G401.6 (cell line): ENCODE results near the gene SHMT1.
"Not testable (repeated sequence)": the region's sequence is repeated elsewhere in the genome, so short reads cannot be mapped to it uniquely, and the experiment has no call there.

Source experiments
- FAIRE-seq: peaks from 2 replicates; lab custom pipeline; 2012; peaks lifted over from hg19 to GRCh38; lab: Jason Lieb, UNC

Gene SHMT1

DNA sequence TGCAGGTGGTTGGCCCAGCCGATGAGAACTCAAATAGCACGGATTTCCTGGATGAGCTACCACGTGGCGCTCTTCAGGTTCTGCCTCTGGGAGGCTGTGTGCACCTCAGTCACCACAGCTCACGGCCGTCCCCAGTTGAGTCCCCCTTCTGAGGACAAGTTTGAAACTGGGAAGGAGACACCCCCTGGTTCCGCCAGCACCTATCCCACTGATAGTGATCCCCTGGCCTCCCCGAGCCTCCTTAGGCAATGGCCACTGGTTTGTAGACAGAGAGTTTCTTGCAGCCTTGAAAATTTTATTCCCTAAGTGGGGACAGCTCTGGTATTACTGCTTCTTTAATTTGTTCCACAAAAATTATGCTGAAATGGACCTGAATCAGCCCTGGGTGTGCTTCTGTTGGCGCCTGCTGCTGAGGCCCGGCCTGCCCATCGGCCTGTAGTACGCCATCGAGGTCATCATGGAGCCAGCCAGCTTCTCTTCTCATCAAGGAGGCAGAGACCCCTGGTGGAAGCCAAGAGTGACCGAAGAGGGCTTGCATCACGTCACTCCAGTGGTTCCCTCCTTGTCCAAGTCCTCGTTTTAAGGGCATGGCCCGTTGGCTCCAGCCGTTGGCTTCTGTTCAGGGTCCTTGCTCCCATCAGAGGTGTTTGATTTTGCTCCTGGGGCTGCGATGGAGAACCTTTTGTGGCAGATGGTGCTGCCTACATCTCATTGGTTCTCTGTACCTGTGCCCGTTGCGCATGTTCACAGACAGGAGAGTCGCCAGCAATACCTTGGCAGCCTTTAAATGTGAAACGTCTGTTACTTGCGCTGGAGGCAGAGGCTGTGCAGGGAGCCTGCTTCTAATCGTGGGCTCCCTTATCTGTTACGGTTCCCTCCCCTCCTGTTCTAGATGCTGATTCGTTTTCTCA, 39.0 kb downstream of the SHMT1 start:
- no peak for FAIRE-seq

DNA sequence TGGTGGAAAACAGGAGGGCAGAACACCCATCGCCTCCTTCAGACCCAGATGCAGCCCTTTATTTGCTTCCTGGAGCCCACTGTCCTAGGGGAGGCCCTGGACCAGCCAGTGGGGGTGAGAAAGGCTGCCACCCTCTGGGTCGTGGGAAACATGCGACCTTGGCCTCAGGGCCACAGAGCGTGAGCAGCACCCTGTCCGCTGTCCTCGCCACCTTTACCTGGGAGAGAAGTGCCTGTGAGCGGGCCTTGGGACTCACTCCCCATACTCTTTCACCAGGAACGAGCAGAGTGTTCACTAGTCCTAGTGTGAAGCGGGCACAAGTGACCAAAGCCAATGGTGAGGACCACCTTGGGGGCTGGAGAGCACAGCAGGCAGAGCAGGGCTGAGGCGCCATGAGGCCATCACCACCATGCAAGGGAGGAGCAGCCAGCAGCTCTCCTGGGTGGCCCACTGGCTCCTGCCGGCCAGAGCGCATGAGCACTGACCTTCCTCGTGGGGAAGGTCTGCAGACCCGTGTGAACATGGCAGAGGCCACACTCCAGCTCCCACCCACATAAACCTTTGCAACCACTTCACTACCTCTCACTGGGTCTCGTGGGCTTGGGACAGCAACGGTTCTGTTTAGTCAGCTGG, 39.7 kb downstream of the SHMT1 start:
- no peak for FAIRE-seq

DNA sequence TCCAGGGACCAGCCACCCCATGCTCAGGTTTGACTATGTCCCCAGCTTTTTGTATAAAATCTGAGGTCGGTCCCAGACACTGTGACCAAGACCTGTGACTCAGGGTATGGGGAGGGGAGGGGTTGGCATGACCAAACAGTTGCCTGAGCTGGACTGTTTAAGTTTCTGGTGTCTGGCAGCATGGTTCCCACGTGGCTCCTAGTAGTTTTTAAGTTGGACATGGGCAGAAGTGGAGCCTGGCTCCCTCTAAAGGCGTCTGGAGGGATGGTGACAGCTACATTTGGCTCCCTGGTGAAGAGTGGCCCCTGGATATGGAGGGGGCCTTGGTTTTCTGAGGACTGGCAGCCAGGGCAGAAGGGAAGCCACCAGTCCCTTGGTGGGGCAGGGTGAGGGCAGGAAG, 40.3 kb downstream of the SHMT1 start:
- no peak for FAIRE-seq

DNA sequence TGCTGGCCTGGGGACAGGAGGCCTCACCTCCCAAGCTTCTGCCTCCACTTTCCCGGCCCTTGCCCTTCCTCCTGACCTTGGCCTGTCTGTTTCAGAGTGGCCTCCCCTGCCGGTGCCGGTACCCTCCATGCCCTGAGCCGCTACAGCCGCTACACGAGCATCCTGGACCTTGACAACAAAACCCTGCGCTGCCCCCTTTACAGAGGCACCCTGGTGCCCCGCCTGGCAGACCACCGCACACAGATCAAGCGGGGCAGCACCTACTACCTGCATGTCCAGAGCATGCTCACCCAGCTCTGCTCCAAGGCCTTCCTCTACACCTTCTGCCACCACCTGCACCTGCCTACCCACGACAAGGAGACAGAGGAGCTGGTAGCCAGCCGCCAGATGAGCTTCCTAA, 40.8 kb downstream of the SHMT1 start:
- no peak for FAIRE-seq

DNA sequence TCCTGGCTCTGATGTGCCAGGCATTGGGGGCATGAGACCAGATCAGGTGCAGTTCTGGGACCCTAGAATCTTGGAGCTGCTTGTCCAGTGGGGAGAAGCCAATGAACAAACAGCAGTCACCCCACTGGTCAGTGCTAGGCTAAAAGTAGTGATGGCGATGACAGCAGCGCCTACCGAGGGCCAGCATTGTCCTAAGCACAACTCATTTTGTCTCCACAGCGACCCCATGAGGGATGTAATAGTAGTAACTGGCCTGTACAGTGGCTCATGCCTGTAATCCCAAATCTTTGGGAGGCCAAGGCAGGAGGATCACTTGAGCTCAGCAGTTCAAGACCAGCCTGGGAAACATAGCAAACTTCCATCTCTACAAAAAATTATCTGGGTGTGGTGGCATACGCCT, 42.0 kb downstream of the SHMT1 start:
- no peak for FAIRE-seq

DNA sequence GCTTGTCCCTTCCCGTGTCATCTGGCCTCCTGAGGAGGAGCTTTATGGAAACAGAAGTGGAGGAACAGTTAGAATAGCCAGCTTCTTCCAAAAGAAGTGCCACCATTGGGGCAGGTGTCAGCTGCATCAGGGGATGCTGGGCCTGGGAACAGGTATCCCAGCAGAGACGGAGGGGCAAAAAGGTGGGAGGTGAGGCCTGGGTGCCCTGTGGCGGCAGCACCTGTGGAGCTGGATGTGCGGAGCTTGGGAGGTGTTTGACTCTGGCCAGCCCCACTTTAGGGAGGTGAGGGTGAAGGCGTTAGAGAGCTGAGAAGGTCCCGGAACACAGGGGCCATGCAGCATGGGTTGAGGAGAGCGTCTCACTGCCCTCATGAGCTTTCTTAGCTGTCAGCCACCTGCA, 43.0 kb downstream of the SHMT1 start:
- no peak for FAIRE-seq

DNA sequence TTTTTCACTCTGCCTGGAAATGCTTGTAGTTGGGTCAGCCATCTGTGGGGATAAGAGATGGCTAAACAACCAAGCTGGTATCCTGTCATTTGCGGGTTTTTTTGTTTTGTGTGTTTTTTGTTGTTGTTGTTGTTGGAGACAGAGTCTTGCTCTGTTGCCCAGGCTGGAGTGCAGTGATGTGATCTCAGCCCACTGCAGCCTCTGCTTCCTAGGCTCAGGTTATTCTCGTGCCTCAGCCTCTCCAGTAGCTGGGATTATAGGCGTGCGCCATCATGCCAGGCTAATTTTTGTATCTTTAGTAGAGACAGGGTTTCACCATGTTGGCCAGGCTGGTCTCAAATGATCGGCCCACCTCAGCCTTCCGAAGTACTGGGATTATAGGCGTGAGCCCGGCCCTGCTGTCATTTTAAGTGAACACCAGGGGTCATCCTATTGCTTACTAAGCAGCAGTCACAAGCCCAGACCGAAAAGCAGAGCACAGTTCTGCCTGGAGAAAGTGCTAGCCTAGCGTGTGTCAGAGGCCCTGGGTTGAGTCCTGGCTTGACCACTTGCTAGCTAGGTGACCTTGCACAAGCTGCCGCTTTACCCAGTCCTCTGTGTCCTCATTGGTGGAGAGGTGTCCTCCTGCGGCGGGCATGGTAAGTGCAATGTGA, 43.6 kb downstream of the SHMT1 start:
- no peak for FAIRE-seq

DNA sequence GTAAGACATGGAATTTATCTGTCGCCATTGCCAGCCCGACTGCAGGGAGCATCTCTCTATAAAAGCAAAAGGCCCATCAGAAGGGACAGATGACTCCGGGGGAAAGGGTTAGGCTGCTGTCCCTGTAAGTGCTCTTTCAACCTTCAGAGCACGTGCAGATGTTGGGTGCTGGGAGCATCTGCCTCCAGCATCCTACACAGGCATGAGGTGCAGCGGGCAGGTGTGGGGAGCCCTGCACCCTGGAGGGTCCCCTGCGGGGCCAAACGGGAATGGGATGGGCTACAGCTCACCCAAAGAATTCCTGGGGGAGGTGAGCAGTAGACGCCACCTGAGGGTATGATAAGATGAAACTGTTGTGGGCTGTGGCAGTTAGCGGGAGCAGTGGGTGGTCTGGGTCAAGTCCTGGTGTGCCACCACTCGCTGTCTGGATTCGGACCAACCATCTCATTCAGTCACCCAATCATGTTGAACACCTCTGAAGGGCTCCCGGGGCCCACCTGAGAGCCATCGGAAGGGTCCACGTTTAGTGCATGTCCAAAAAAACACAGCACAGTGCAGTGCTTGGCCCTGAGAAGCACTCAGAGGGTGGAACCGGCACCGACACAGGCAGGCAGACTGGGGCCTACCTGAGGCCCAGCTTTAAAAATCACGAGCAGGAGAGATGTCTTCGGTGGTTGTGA, 44.4 kb downstream of the SHMT1 start:
- FAIRE-seq, result no peak

DNA sequence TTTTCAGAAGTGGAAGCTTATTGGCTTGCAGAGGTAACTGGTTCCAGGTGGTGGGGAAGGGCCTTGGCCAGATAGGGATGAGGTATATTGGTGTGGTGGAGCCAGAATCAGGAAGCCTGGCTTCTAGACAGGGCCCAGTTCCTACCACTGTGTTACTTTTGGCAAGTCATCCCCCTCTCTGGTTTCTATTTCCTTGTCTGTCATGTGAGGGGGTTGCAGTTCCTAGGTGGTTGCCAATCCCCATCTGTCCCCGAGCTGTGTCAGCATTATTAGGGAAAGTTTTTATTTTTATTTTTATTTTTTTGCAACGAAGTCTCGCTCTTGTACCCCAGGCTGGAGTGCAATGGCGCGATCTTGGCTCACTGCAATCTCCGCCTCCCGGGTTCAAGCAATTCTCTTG, 45.2 kb downstream of the SHMT1 start:
- no peak for FAIRE-seq

DNA sequence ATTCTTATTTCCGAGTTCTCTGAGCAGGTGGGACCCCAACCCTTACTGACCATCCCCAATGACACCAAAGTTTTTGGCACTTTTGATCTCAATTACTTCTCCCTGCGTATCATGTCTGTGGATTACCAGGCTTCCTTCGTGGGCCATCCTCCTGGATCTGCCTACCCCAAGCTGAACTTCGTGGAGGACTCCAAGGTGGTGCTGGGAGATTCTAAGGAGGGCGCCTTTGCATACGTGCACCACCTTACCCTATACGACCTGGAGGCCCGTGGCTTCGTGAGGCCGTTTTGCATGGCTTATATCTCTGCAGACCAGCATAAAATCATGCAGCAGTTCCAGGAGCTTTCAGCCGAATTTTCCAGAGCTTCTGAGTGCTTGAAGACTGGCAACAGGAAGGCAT, 47.4 kb downstream of the SHMT1 start:
- FAIRE-seq, result no peak

DNA sequence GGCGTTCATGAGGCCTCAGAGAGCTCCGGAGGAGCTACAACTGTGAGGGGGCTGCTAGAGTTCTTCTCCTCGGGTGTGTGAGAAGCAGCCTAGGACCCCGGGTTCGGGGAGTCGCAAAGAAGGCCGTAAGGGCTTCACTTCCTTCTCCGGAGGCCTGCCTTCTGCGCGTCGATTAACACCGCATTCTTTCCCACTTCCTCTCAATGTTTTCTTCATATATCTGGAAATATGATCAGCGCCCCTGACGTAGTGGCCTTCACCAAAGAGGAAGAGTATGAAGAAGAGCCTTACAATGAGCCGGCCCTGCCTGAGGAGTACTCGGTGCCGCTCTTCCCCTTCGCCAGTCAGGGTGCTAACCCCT, 47.8 kb downstream of the SHMT1 start:
- no peak for FAIRE-seq

DNA sequence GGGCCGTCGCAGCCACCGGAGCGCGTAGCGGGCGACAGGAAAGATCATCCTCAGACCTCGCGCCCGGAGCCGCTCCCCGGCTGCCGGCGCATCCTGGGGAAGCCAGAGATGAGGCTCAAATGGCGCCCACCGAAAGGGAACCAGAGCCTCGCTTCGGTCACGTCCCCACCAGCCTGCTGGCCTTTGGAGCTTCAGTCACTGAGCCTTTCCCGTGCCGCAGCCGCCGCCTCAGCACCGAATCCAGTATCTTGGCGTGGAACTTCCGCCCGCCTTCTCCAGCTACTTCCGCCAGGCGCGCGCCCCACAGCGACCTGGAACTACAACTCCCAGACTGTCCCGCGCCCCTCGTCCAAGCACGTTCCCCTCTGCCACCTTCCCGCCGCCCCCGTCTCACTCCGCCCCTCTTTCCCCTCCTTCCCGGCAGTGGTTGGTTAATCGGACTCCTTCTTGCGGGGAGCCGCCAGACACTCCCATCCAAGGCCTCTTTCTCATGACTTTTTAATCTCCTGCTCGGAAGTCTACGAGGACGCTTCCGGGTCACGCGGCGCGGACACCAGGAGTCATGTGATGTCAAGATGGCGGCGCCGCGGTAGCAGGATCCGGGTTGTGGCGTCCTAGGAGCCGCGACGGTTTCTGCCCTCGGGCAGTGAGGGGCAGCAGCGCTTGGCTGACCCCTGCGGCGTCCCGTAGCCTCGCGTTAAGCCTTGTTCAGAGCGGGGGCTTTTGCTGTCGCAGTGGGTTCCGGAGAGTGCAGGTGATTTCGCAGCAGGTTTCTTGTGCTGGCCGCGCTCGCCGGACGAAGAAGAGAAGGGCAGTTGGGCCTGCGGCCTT, 48.4 kb downstream of the SHMT1 start, which contains the start of the genes SMCR8 and TOP3A:
TSS of gene SMCR8 (plus strand) at position 563 of the 831 bp plus-strand sequence. CDS start 497 bp downstream, outside the sequence.
TSS of gene TOP3A (minus strand) at position 264 of the 831 bp plus-strand sequence. CDS start at position 48, 216 bp downstream.
- peak; percentile 98 for FAIRE-seq

DNA sequence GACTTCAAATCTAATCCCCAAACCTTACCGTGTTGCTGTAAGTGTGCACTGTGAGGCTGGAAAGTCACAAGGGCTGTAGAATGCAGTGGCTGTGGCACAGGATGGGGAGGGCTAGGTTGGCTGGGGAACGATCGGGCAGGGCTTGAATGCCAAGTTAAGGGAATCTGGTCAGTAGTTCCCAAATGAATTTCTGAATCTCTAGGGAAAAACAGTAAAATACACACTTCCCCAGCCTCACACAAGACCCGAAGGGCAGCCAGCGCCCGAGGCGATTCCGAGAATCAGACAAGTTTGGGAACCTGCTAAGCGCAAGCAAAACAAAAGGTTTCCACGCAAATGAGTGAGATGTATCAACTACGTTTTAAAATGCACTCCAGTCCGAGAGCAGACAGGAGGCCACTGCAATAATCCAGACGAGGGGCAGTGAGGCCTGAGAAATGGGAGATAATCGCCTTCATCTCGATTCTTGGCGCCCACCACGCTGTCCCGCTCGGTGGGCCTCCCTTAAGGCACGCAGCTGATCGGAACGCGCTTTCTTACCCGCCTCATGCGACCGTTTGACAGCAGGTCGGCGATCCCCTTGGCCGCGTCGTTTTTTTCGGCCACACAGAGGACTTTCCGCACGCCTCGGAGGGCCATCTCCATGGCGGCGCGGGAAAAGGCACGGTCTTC, 49.2 kb downstream of the SHMT1 start:
- FAIRE-seq, result no peak

DNA sequence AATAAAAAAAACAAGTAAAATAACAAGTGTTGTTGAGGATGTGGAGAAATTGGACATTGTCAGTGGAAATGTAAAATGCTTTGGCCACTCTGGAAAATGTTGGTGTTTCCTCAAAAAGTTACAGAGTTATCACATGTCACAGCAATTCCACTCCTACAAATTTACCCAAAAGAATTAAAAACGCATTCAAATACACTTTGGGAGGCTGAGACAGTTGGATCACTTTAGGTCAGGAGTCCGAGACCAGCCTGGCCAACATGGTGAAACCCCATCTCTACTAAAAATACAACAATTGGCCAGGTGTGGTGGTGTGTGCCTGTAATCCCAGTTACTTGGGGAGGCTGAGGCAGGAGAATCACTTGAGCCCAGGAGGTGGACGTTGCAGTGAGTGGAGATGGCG, 54.1 kb downstream of the SHMT1 start:
- FAIRE-seq, result no peak

DNA sequence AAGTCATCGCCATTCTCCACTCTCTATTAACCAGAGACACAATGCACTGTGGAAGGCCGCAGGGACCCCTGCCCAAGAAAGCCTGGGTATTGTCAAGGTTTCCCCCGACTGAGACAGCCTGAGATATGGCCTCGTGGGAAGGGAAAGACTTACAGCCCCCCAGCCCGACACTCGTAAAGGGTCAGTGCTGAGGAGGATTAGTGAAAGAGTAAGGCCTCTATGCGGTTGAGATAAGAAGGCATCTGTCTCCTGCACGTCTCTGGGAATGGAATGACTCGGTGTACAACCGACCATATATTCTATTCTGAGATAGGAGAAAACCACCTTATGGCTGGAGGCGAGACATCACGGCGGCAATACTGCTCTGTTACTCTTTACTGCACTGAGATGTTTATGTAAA, 60.1 kb downstream of the SHMT1 start:
- not testable (repeated sequence) for FAIRE-seq

DNA sequence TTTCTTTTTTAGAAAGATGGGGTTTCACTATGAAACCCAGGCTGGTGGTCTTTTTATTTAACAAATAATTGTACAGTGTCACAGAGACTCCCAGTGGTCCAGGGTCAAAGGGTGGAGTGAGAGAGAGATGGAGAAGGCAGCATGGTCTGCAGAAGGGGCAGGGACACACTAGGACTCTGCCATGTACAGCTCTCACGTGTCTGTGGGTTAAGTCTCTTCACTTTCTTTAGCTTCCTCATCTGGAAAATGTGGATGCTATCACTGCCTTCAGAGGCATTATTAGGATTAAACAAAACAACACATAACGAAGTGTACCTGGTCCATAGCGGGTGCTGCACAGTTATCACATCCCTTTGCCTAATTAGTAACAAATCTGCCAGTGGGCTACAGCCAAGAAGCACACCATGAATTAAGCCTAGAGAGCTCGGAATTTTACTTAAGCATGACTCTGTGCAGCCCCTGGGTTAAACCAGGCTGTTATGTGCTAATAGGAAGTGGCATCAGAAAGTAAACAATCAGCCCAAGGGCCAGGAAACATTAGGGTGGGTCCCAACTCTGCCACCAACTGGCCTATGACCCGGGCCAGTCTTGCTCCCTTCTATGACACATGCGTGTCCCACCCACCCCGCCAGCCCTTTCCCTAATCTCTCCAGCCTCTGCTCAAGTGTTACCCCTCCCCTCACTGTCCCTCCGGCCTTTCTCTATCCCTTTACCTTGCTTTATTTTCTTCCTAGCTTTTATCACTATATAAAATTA, 62.4 kb downstream of the SHMT1 start:
- FAIRE-seq, result no peak

DNA sequence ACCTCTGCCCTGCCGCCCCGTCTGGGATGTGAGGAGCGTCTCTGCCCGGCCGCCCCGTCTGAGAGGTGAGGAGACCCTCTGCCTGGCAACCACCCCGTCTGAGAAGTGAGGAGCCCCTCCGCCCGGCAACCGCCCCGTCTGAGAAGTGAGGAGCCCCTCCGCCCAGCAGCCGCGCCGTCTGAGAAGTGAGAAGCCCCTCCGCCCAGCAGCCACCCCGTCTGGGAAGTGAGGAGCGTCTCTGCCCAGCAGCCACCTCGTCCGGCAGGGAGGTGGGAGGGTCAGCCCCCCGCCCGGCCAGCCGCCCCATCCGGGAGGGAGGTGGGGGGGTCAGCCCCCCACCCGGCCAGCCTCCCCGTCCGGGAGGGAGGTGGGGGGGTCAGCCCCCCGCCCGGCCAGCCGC, 65.3 kb downstream of the SHMT1 start:
- FAIRE-seq, result not testable (repeated sequence)

DNA sequence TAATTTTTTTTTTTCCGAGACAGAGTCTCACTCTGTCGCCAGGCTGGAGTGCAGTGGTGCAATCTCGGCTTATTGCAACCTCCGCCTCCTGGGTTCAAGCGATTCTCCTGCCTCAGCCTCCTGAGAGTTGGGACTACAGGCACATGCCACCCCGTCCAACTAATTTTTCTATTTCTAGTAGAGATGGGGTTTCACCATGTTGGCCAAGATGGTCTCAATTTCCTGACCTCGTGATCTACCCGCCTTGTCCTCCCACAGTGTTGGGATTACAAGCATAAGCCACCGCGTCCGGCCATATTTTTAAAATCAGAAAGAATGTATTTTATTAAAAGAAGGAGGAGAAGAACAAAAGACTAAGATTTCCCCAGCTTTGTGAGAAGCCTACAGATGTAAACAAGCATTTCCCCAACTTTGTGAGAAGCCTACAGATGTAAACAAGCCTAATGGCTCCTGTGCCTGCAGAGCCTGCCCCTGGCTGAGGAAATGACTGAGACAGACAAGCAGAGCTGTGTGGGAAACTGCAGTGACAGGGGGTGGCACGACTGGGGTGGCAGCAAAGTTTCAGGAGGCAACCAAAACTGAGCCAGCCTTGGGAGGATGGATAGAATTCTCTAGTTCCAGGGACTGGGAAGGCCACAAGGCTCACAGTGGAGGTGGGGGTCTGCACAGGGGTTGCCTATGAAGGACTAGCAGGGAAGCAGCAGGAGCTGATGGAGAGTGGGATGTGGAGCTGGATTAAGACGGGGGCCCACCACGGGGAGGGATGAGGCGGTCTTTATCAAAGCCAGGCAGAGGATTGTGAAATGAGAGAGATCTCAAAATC, 71.4 kb downstream of the SHMT1 start:
- no peak for FAIRE-seq

DNA sequence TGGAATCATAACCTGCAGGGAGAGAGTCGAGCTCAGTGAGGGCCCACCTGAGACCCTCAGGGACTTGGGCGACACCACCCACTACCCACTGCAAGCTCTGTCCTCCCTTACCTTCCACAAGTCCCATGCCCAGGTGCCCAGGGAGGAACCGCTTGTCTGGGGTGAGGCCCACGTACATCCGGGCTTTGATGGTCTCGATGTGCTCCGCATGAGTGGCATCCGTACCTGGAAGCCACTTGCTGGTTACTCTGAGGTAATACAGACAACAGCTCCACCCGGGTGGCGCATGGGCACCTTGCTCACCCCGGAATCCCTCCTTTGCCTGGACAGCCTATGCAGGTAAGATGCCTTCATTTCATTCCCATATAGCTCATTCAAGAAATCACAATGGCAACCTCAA, 78.1 kb downstream of the SHMT1 start:
- FAIRE-seq, result no peak
